Activated CD8-positive, alpha-beta T cell treated with anti-CD3 and anti-CD28 coated beads for 36 hours (primary cell): ENCODE measurements around the gene TNIP1. TPM values are rescaled to one million over a fixed set of nuclear protein-coding genes. Genes with fewer than 3 reads are reported as not detected.
A peak's percentile ranks its signal among the peaks of the same experiment; 100 is the strongest.

Source experiments
- ATAC-seq: fragments of 200-7000 bp; cut with Tn5 transposase; one replicate; pipeline ENCODE4 v1.10.0; 2021; ENCODE audit warnings: mild to moderate bottlenecking, moderate library complexity
- CTCF ChIA-PET: fragments of 350-600 bp; sonication (Branson Sonifier 250); formaldehyde crosslinking; loops from one replicate; lab custom pipeline; 2021; ENCODE audit warnings: antibody characterized with exemption; lab: Charles Lee
- POLR2A ChIA-PET: fragments of 350-600 bp; sonication (Branson Sonifier 250); formaldehyde crosslinking; loops from one replicate; lab custom pipeline; 2021; ENCODE audit warnings: antibody characterized with exemption; lab: Charles Lee
- DNase-seq: peaks from one replicate; pipeline ENCODE4 v3.0.0-alpha.2; 2020
- H3K27ac Mint-ChIP-seq: one replicate; pipeline ENCODE4 v1.8.0; 2021; ENCODE audit warnings: mild to moderate bottlenecking, mixed read lengths
- H3K27me3 Mint-ChIP-seq: one replicate; pipeline ENCODE4 v1.8.0; 2021; ENCODE audit warnings: mixed read lengths
- H3K36me3 Mint-ChIP-seq: one replicate; pipeline ENCODE4 v1.8.0; 2021; ENCODE audit warnings: low read depth, mixed read lengths
- H3K4me1 Mint-ChIP-seq: one replicate; pipeline ENCODE4 v1.8.0; 2021; ENCODE audit warnings: low read depth, mixed read lengths
- H3K4me3 Mint-ChIP-seq: one replicate; pipeline ENCODE4 v1.8.0; 2021; ENCODE audit warnings: mild to moderate bottlenecking, moderate library complexity, mixed read lengths
- H3K9me3 Mint-ChIP-seq: one replicate; pipeline ENCODE4 v1.8.0; 2021; ENCODE audit warnings: mixed read lengths
- CTCF ChIP-seq: fragments of 200-600 bp; IDR thresholded peaks from one replicate; pipeline ENCODE4 v1.8.0; 2022; ENCODE audit warnings: antibody characterized with exemption, mild to moderate bottlenecking
- intact Hi-C: fragments of 100-400 bp; cut with micrococcal nuclease; formaldehyde crosslinking; loops from one replicate; pipeline ENCODE4 v1.10.0; 2022
- total RNA-seq, 2 experiments: library from RNA; stranded (reverse); gene quantifications; one replicate each; pipeline ENCODE4 v1.2.3, GENCODE V29; 2021

The TNIP1 gene
- total RNA-seq, 2 experiments from 2014 or later = 222 TPM

GRCh38 chr5:151062405-151063141 is 18.3 kb downstream of the TNIP1 start:
- TF ChIP-seq CTCF = no peak
- POLR2A ChIA-PET = interaction anchor here (0.6 to 1.5 kb wide), 3 partner anchors 9 to 103 kb away, joined by 3 to 6 read pairs (median 3); no protein-coding TSS in a partner anchor

GRCh38 chr5:151060742-151061141 is 20.1 kb downstream of the TNIP1 start:
- ChIA-PET CTCF (interaction anchor here (0.6 to 16.1 kb wide), 8 partner anchors 9 to 178 kb away, joined by 3 to 478 read pairs (median 4); no protein-coding TSS in a partner anchor), POLR2A (interaction anchor here (0.6 to 2.1 kb wide), 6 partner anchors 11 to 57 kb away, joined by 3 to 7 read pairs (median 3); no protein-coding TSS in a partner anchor)
- no peak for DNase-seq
- peak overlapping the region; percentile 81 for H3K27ac Mint-ChIP-seq
- no peak for TF ChIP-seq CTCF
- H3K4me3 Mint-ChIP-seq = no peak overlapping the region
- intact Hi-C loops = no loop called here
- peaks cover 72% of the 10 kb centered on the region for H3K36me3 Mint-ChIP-seq
- H3K9me3 Mint-ChIP-seq = no peaks in the 10 kb centered on the region
- H3K4me1 Mint-ChIP-seq = peaks cover 71% of the 10 kb centered on the region
- no peak for ATAC-seq
- no peaks in the 10 kb centered on the region for H3K27me3 Mint-ChIP-seq

More at GRCh38 chr5:151062405-151063141, 18.3 kb downstream of the TNIP1 start:
- H3K27ac Mint-ChIP-seq = peak overlapping the region; percentile 15
- peaks cover 87% of the 10 kb centered on the region for H3K4me1 Mint-ChIP-seq
- no peaks in the 10 kb centered on the region for H3K9me3 Mint-ChIP-seq
- DNase-seq = no peak
- no peak for ATAC-seq
- peaks cover 77% of the 10 kb centered on the region for H3K36me3 Mint-ChIP-seq
- CTCF ChIA-PET = interaction anchor here (0.8 to 1.9 kb wide), 5 partner anchors 11 to 53 kb away, joined by 3 to 13 read pairs (median 6); no protein-coding TSS in a partner anchor
- intact Hi-C loops = no loop called here
- H3K4me3 Mint-ChIP-seq = no peak overlapping the region
- no peaks in the 10 kb centered on the region for H3K27me3 Mint-ChIP-seq

GRCh38 chr5:151058891-151059489 is 21.8 kb downstream of the TNIP1 start:
- no peak for DNase-seq
- TF ChIP-seq CTCF = no peak
- H3K27ac Mint-ChIP-seq = peak overlapping the region; percentile 81
- H3K27me3 Mint-ChIP-seq = no peaks in the 10 kb centered on the region
- intact Hi-C loops = no loop called here
- ChIA-PET CTCF (interaction anchor here (1.0 to 16.1 kb wide), 6 partner anchors 9 to 106 kb away, joined by 3 to 478 read pairs (median 4); no protein-coding TSS in a partner anchor), POLR2A (interaction anchor here (0.8 to 1.6 kb wide), 6 partner anchors 9 to 39 kb away, joined by 3 to 4 read pairs (median 3); partner anchors contain the start of gene TNIP1)
- peaks cover 78% of the 10 kb centered on the region for H3K36me3 Mint-ChIP-seq
- no peaks in the 10 kb centered on the region for H3K9me3 Mint-ChIP-seq
- no peak for ATAC-seq
- peak overlapping the region; percentile 17 for H3K4me3 Mint-ChIP-seq
- H3K4me1 Mint-ChIP-seq = peaks cover 54% of the 10 kb centered on the region

- TF ChIP-seq CTCF = no peak
- ChIA-PET POLR2A (interaction anchor here (0.7 to 1.6 kb wide), 6 partner anchors 10 to 57 kb away, joined by 3 to 4 read pairs (median 3); no protein-coding TSS in a partner anchor), CTCF (interaction anchor here (1.0 to 16.1 kb wide), 6 partner anchors 10 to 166 kb away, joined by 3 to 478 read pairs (median 4); partner anchors contain the start of gene CCDC69)
- DNase-seq (no peak), ATAC-seq (no peak)
- Mint-ChIP-seq H3K4me1 (peaks cover 47% of the 10 kb centered on the region), H3K36me3 (peaks cover 77% of the 10 kb centered on the region), H3K9me3 (no peaks in the 10 kb centered on the region), H3K27me3 (no peaks in the 10 kb centered on the region), H3K4me3 (no peak overlapping the region), H3K27ac (no peak overlapping the region)
- intact Hi-C loops = no loop called here
Measured at GRCh38 chr5:151058301-151058700, 22.5 kb downstream of the TNIP1 start.
